Activated CD4-positive, CD25-positive, alpha-beta regulatory T cell treated with anti-CD3 and anti-CD28 coated beads, Interleukin-2, amount 50 U/mL, for 72 hours (primary cell): ENCODE measurements around the gene HES5.
"Not testable (repeated sequence)": the region's sequence is repeated elsewhere in the genome, so short reads cannot be mapped to it uniquely, and the experiment has no call there.

ENCODE experiments used
- DNase-seq: peaks from one replicate; pipeline ENCODE4 v3.0.0; 2021

The HES5 gene, protein sequence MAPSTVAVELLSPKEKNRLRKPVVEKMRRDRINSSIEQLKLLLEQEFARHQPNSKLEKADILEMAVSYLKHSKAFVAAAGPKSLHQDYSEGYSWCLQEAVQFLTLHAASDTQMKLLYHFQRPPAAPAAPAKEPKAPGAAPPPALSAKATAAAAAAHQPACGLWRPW

DNA sequence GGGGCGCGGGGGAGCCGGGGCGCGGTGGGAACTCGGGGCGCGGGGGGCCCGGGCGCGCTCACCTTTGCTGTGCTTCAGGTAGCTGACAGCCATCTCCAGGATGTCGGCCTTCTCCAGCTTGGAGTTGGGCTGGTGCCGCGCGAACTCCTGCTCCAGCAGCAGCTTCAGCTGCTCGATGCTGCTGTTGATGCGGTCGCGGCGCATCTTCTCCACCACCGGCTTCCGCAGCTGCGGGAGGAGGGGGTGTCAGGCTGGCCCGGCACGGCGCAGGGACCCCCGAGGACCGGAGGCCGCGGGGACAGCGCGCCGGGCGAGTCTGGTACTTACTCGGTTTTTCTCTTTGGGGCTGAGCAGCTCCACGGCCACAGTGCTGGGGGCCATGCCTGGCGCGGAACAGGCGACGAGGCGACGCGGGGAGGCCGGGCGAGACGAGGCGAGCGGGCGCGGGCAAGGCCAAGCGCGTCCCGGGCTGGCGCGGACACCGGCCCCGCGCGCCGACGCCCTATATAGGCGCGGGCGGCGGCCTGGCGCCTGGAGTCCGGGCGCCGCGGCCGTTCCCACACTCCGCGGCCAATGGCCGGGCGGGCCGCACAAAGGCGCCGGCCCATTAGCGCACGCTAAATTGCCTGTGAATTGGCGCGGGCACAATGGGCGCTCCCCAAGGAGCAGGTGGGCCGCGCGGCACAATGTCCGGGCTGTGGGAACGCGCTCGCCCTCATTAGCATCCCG lies at the start of gene HES5:
HES5 (minus strand) TSS at position 480 of the 729 bp plus-strand sequence; CDS start at position 381, 99 bp downstream.
- no peak for DNase-seq

DNA sequence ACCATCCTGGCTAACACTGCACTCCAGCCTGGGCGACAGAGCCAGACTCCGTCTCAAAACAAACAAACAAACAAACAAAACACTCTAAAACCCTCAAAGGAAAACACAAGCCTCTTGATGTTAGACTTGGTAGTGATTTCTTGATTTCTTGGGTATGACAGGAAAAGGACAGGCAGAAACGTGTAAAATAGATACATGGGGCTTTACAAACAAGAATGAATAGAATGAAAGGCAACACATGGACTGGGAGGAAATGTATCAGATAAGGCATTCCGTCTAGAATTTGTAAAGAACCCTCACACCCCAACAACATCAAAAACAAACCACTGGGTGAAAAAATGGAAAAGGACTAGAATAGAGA lies 48.7 kb upstream of the HES5 start:
- no peak for DNase-seq

DNA sequence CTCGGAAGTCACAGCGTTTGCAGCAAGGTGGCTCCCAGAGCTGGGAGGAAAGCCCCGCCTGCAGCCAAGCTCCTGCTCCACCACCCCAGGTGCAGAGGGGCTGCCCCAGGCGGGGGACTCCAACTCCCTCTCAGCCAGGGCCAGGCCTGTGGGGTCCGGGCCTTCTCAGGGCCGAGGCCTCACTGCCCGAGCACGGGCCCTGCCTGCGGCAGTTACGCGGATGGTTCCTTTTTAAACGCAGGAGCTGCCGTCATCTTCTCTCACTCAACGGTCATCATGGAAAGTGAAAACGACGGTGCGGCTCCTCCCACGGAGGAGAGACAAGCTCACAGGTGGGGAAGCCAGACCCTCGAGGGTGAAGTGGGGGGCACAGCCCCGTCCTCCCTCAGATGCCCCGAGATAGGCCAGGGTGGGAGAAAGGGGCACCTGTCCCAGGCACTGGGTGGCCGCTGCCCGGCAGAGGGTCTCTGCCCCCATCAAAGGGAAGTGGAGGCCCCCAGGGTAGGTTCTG lies 47.6 kb upstream of the HES5 start:
- peak; percentile 54 for DNase-seq

DNA sequence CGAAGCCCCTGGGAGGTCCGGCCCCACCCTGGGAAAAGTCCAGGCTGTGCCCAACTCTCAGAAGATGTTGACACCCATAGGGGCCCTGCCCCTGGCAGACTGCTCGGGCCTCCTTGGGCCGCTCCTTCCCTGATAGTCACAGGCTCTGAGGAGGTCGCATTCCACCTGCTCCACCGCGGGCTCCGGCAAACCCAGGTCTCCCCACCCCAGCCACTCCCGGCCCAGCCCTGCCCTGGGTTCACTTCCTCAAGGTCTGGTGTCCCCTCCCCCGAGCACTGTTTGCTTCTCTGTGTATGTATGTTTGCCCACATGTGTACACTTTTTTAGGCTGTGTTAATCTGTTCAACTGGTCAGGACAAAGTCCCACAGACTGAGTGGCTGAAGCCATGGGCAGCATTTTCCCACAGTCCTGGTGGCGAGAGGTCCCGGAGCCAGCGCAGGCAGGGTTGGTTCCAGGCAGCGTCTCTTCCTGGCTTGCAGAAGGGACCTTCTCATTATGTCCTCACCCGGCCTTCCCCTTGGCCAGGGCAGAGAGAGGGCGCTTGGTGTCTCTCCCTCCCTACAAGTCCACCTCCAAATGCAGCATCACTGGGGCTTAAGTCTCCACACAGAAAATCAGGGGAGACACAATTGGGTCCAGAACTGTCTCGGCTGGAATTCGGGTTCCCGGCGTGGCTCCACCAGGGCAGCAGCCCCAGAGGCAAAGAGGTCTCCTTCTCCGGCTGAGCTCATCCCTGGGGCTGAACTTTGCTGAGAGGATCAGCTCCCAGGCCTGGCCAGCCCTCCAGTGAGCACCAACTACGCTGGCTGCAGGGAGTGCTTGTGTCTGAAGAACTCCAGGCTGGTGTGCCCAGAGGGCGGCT lies 46.0 kb upstream of the HES5 start:
- no peak for DNase-seq

DNA sequence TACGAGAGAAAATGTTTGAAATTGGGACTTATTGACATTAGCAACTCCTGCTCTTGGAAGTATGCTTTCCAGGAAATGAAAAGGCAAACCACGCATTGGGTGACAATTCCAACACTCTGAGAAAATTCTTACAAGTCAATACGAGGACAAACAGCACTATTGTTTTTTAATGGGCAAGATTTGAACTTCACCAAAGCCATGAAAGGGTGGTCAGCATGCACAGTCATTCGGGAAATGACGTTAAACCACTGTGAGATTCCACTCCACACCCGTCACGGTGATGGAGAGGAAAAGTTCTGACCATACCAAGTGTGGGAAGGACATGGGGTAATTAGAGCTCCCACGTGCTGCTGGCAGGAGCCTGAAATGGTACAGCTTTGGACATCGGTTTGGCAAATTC lies 44.3 kb upstream of the HES5 start:
- no peak for DNase-seq

DNA sequence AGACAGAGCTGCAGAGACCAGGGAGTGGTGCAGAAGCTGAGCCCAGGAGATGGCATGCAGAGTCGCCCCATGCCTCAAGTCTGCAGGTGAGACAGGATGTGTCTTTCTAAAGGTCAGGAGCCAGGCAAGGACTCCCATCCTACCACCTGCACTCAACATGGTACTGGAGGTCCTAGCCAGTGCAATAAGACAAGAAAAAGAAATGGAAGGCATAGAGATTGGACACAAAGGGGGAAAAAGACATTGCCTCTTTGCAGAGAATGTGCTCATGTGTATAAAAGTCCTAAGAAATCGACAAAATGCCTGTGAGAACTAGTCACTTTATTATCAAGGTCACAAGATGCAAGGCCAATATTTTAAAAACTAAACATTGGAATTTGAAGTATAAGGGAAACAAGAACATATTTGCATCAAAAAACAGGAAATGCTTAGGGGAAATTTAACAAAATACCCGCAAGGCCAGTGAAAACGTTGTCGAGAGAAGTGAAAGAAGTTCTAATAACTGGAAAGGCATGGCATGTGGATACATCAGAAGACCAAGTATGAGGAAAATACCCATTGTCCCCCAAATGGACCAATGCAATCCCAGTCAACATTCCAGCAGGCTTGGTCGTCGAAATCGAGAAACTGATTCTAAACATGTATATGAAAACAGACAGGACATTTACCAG lies 43.3 kb upstream of the HES5 start:
- DNase-seq, result no peak

DNA sequence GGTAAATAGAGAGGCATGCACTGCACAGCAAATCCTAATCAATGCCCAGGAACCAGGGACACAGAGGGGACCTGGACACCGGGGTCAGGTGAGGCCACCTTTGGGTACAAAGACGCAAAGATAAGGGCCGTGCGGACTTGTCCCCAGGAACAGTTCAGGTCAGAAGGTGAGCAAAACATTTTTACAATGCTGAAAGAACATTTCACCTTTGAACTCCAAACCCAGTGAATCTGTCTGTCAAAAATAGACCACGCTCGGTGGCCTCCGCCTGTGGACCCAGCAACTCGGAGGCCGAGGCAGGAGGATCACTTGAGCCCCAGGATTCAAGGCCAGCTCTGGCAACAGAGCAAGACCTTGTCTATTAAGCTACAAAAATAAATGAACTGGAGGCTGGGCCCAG lies 41.3 kb upstream of the HES5 start:
- DNase-seq, result no peak

DNA sequence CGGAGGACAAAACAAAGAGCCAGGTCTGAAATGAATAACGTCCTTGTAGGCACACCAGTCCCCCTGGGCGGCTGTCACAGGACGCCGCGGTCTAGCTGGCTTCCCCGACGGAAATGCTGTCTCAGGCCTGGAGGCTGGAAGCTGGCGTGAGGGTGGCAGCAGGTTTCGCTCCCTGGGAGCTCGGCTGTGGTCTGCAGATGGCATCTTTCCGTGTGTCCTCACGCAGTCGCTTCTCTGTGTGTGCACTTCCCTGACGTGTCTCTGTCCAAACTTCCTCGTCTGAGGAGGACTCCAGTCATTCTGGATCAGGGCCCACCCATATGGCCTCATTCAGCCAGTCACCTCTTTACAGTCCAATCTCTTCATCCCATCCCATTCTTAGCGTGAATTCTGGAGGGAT lies 40.3 kb upstream of the HES5 start:
- no peak for DNase-seq

DNA sequence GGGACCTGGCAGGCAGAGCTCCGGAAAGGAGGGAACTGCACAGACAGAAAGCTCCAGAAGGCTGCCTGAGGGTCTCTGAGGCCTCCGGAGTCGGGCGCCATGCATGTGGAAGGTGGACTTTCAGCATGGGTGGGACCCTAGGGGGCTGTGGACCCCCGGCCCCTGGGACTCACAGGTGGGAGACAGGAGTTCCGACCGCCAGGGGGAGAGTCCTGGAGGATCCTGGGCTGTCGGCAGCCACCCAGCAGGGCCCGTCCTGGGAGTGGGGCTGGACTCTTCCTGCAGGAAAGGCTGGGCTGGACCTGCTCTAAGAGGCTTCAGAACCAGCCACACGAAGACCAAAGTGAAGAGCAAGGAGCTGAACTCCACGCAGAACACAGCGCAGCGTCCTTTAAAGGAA lies 39.6 kb upstream of the HES5 start:
- not testable (repeated sequence) for DNase-seq

DNA sequence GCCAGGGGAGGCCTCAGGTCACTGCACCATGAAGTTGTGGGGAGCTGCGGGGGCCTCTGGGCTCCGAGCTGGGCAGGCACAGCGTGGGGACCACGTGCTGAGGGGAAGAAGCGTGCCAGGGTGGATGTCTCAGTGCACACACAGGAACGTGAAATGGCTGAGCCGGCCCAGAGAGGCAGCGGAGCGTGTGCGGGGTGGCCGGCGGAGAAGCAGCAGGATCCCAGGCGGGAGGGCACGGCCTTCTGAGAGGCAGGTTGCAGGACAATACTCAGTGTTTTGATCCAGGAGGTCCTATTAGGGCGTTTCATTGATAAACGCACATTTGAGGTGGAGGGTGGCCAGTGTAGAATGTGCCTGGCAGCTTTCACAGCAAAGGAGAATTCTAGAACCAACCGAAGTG lies 39.0 kb upstream of the HES5 start:
- DNase-seq, result no peak

DNA sequence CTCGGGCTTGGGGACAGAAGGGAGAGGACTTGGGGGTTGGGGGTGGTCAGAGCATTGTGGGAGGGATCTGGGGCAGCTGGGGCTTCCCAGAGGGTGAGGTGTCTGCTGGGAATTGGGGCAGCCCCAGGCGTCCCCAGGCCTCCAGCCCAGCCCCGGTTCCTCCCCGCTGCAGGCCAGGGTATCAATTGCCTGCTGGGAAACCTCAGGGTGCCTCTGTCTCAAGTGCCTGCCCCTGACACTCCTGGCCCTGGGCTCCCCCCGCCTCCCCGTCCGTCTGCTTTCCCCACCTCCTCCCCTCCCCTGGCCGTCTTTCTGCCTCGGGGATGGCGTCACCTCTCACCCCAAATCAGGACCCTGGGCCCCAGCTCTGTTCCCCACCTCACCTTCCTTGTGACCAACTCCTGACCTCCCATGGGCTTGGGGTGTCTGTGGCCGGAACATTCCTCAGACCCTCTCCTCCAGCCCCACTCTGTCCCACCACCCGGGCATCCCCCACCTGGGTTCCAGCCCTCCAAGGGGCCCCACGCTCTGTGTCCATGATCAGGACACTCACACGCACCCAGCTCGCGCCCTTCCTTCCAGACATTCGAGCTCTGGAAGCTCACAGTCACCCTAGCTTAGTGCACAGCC lies 38.2 kb upstream of the HES5 start:
- not testable (repeated sequence) for DNase-seq

DNA sequence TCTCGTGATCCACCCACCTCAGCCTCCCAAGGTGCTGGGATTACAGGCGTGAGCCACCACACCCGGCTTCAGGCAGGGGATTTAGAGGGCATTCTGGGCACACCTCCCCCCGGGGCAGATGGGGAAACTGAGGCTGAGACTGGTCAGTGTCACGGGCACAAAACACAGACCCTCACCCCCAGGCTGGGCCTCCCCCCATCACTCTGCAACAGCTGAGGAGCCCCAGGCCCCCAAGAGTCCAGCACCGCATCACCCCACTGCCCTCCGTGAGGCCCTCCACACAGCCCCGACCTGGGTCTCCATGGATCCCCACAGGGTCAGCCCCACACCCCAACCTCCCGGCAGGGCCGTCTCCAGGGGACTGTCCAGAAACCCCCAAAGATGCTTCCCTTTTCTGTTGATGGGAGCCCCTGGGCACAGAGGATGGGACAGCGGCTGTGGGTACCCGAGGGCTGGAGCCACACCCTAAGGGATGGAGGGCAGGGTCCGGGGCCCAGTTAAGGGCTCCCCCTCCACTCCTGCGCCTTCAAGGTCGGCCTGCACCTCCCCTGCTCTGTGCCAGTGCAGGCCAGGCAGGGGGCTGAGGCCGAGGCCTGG lies 37.1 kb upstream of the HES5 start:
- no peak for DNase-seq

DNA sequence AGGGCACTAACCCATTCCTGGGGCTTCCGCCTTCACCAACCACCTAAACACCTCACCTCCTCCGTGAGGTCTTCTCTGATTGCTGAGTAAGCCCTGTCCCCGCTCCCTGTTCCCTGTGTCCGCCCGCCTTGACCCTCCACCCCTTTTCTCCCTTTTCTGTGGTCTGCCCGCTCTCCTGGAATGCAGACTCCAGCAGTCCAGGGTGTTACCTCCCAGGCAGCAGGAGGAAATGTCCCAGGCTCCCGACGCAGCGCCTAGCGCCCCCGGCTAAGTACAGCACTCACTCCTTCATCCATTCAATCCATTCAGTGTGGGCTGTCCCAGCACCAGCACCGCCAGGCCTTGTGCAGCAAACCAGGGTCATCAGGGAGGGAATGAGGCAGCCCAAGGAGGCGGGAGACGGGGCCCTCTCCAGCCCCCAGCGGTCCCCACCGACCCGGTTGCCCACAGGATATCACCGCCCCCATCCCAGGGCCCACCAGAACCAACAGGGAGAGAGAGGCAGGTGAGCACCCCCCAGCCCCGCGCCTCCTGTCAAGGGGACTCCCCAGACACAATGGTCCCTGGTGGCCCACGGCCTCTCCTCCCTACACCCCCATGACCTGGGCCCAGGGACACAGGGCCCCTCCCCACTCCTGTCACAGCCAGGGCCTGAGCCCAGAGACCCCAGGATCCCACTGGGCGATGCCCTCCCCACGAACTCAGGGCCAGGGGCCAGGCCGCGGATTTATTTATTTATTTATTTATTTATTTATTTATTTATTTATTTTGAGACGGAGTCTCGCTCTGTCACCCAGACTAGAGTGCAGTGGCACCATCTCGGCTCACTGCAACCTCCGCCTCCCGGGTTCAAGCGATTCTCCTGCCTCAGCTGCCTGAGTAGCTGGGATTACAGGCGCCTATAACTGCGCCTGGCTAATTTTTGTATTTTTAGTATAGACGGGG lies 36.3 kb upstream of the HES5 start:
- peak; percentile 30 for DNase-seq

DNA sequence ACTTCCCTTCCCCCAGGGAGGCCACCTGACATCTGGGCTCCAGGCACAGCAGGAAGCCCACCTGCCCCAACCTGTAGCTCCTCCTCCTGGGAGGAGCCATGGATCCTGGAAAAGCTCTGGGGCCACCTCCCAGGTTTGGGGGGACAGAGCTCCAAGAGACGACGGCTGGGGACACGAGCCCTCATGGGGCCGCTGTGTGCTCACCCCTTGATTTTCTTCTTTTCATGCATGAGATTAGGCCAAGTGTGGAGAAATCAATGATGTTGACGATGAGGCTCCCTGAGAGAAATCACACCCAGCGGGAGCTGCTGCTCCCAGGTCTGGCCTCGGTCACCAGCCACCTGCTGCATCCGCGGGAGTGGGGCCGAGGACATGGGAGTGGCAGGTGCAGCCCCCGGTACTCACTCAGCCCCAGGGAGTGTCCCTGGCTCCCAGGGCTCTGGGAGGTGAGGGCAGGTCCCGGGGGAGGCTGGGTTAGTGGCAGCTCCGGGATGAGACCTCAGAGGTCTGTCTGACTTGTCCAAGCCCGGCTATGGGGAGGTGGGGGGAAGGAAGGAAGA lies 34.8 kb upstream of the HES5 start:
- no peak for DNase-seq

DNA sequence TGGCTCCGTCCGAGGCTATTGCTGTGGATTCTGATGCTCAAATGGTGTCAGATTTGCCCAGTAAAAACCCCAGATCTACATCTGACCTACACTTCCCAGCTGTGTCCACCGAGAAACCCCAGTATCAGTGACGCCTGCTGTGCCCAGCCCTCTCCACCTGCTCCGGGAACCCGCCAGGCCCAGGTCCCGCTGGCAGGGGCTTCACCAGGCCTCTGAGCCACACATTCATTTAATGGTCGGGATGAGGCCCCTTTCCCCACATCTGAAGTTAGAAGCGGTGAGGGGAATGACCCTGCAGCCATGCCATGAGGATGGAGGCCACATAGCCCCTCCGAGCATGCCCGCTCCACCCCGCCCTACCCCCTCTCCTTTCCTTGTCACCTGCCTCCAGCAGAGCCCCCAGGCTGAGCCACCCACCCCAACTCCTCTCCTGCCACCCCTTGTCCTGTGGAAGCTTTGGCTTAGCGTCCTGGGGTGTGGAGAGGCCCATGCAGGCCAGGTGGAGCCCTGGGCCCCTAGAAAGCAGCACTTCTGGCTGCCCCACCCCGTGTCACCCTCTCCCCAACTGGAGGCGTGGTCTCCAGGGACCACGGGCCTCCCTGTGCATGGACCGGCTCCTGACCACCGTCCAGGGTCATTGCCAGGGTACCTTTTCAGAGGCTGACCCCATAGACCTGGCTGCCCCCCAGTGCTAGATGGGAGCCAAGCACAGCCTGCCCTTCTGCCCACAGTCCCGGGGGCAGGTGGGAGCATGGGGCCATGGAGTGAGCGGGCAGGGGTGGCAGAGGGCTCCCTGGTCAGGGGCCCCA lies 34.1 kb upstream of the HES5 start:
- DNase-seq, result no peak

DNA sequence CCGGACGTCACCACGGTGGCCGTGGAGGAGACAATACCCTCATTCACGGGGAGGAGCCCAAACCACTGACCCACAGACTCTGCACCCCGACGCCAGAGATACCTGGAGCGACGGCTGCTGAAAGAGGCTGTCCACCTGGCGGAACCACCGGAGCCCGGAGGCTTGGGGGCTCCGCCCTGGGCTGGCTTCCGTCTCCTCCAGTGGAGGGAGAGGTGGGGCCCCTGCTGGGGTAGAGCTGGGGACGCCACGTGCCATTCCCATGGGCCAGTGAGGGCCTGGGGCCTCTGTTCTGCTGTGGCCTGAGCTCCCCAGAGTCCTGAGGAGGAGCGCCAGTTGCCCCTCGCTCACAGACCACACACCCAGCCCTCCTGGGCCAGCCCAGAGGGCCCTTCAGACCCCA lies 33.1 kb upstream of the HES5 start:
- DNase-seq, result no peak

DNA sequence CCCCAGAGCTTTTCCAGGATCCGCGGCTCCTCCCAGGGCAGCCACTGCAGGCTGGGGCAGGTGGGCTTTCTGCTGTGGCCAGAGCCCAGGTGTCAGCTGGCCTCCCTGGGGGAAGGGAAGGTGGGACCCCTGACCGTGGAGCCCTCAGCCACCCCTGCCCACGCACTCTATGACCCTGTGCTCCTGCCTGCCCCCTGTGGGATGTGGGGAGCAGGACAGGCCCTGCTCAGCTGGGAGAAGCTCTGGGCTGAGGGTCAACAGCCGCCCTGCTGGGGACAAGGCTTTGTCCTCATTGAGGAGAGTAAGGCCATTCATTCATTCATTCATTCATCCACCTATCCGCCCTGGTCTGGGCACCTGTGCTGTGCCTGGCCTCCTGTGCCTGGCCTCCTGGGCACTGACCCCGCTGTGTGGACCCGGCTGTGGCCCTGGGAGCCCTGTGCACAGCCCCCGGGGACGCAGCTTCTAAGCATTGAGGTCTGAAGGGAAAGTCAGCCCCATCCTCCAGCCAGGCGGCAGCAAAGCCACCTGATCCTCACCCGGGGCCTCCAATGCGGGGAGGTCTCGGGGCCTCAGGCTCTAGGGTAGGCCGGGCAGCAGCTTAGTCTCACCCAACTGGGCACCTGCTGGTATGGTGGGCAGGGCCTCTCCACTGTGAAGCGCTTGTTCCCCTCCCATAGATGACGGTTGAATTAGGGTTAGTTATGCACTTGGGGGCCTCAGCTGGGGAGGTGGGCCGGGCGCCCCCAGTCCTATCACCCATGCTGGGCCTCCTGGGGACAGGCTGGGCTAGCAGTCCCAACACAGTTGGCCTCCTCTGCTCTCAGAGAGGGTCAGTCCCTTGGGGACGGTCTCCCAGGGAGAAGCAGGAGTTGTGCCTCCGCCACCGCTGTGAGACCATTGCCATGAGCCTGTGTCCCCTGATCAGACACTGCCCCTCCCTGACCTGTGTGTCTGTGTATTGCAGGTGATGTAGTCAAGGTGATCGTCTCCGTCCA lies 32.1 kb upstream of the HES5 start:
- DNase-seq, result peak; percentile 35

DNA sequence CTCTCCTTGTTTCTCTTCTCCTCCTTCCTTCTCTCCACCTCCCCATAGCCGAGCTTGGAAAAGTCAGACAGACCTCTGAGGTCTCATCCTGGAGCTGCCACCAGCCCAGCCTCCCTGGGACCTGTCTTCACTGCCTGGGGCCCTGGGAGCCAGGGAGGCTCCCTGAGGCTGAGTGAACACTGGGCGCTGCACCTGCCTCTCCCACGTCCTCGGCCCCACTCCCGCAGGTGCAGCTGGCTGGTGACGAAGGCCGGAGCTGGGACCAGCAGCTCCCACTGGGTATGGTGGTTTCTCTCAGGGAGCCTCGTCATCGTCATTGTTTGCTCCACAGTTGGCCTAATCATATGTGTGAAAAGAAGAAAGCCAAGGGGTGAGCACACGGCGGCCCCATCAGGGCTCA lies 31.4 kb upstream of the HES5 start:
- no peak for DNase-seq
